ENCODE data around the gene PGAM4.
"Not testable (repeated sequence)": the region's sequence is repeated elsewhere in the genome, so short reads cannot be mapped to it uniquely, and the experiment has no call there.

PGAM4 gene

DNA sequence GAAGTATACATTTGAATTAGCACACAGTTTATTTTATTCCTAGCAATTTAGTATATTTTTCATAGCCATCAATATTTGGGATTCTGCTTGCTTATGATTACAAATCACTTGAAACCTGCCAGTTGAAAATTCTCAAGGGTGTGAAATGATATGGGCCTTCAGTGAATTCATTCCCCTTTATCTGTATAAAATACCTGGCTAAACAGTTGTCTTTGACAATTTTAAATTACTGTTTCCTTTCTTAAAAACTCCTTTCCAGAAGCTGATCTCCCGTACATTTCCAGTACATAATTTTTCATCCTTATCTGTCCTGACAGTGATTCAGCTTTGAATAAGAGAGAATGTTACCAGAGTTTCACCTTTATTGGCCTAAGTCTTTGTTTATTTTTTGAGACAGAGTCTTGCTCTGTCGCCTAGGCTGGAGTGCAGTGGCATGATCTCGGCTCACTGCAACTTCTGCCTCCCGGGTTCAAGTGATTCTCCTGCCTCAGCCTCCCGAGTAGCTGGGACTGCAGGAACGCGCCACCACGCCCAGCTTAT, 45.0 kb downstream of the PGAM4 start:
- H3K9ac ChIP-seq (ENCODE audit: low read depth, low read length): no peak overlapping the region
- no peaks in the 10 kb centered on the region for H3K9me3 ChIP-seq (ENCODE audit: control insufficient read depth, insufficient read depth, low read length)
- no peaks in the 10 kb centered on the region for H3K36me3 ChIP-seq (ENCODE audit: control insufficient read depth, insufficient read depth, low read length)
- no peaks in the 10 kb centered on the region for H3K4me1 ChIP-seq (ENCODE audit: control insufficient read depth, insufficient read depth, low read length)
- no peak overlapping the region for H3K4me3 ChIP-seq (ENCODE audit: low read depth, low read length)
- no peaks in the 10 kb centered on the region for H3K27me3 ChIP-seq (ENCODE audit: control insufficient read depth, insufficient read depth, low read length)

DNA sequence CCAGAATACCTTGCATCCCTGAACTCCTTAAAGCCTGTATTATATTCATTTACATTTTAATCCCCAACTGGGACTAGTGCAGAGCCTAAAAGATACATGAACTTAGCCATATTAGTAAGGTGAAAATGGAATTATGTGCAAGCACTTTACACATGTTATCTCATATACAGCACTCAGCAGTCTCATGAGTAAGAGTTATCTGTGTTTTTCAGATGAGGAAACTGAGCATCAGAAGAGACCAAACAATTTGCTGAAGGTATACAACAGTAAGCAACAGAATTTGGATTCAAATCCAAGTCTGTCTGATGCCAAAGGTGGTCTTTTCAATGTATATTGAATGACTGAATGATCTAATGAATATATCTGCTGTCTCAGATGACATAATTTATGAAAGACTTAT, 46.7 kb downstream of the PGAM4 start:
- Histone ChIP-seq H3K4me3 (ENCODE audit: low read depth, low read length) (no peak overlapping the region), H3K9ac (ENCODE audit: low read depth, low read length) (no peak overlapping the region), H3K9me3 (ENCODE audit: control insufficient read depth, insufficient read depth, low read length) (no peaks in the 10 kb centered on the region), H3K4me1 (ENCODE audit: control insufficient read depth, insufficient read depth, low read length) (no peaks in the 10 kb centered on the region), H3K27me3 (ENCODE audit: control insufficient read depth, insufficient read depth, low read length) (no peaks in the 10 kb centered on the region), H3K36me3 (ENCODE audit: control insufficient read depth, insufficient read depth, low read length) (no peaks in the 10 kb centered on the region)

- not testable (repeated sequence) for H3K4me3 ChIP-seq (ENCODE audit: low read depth, low read length); H3K36me3 ChIP-seq (ENCODE audit: control insufficient read depth, insufficient read depth, low read length); H3K9ac ChIP-seq (ENCODE audit: low read depth, low read length); H3K27me3 ChIP-seq (ENCODE audit: control insufficient read depth, insufficient read depth, low read length); H3K9me3 ChIP-seq (ENCODE audit: control insufficient read depth, insufficient read depth, low read length); H3K4me1 ChIP-seq (ENCODE audit: control insufficient read depth, insufficient read depth, low read length)
Observed at GRCh38 chrX:77919370-77919769, 50.1 kb downstream of the PGAM4 start.

- Histone ChIP-seq H3K36me3 (ENCODE audit: control insufficient read depth, insufficient read depth, low read length) (no peaks in the 10 kb centered on the region), H3K9ac (ENCODE audit: low read depth, low read length) (no peak overlapping the region), H3K9me3 (ENCODE audit: control insufficient read depth, insufficient read depth, low read length) (no peaks in the 10 kb centered on the region), H3K4me1 (ENCODE audit: control insufficient read depth, insufficient read depth, low read length) (no peaks in the 10 kb centered on the region), H3K4me3 (ENCODE audit: low read depth, low read length) (no peak overlapping the region), H3K27me3 (ENCODE audit: control insufficient read depth, insufficient read depth, low read length) (no peaks in the 10 kb centered on the region)
Observed at GRCh38 chrX:77918568-77918967, 50.9 kb downstream of the PGAM4 start.

Measured in iPS-15b (cell line).